CD4-positive, alpha-beta T cell treated with Interferon alpha-2 for 1 hour (primary cell): ENCODE data around the gene RMC1.
"Not testable (repeated sequence)": the region's sequence is repeated elsewhere in the genome, so short reads cannot be mapped to it uniquely, and the experiment has no call there.

Source experiments
- DNase-seq, 2 donors: peaks; one replicate each; pipeline ENCODE4 v3.0.0-alpha.2; 2020 to 2022

RMC1 gene

DNA sequence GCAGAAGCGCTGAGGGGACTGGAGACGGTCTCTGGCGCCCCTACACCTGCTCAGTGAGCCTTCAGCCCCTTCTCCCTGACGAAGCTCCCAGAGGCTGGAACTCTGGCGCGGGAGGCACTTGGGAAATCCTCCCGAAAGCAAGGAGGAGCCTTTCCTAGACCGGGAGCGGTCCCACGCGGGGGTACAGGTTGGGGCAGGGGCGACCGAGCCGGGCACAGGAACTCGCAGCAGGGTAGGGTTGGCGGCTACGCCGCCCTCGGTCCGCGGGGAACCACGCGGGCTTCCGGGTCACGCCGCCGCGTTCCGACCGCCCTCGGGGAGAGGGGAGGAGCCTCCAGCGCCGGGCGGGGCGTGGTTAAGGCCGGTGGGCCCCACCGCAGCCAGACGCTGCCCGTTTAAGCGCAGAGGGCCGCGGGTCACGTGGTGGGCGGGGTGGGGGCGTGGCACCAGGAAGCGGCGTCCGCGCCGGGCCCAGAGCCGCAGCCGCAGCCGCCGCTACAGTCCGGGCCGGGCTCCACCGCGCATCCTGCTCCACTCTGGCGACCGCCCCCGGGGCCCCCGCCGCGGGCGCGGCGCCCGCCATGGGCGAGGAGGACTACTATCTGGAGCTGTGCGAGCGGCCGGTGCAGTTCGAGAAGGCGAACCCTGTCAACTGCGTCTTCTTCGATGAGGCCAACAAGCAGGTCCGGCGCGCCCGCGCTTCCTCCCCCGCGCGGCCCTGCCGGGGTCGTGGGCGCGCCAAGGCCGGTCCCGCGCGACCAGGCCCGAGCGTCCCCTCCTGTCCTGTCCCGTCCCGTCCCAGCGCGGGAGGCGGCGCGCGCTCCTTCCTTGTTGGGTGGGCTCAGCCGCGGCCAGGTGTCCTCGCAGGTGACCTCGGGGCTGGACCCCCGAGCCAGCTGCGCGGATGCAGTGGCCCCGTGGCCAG lies at the start of gene RMC1:
Gene RMC1, plus strand, starts transcription at position 474 of the 925 bp plus-strand sequence. Its CDS starts 108 bp downstream, at position 582.
- DNase-seq: peak; percentile 94 to 97

DNA sequence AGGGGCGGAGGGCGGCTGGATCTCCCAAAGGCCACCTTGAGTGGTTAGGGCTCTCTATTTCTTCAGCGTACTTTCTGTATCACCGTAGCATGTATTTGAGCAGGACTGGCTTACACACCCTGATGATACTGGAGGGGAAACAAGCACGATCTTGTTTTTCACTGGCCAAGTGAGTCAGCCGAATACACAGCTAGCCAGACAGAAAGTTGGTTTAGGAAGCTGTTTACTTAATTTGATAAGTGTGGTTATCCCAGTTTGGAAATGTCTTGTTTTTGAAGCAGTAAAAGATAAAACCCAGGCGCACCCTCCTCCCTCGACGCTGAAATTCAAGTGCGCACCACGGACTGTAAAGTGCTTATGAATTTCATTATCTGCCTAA lies 49.6 kb upstream of the RMC1 start:
- no peak for DNase-seq

DNA sequence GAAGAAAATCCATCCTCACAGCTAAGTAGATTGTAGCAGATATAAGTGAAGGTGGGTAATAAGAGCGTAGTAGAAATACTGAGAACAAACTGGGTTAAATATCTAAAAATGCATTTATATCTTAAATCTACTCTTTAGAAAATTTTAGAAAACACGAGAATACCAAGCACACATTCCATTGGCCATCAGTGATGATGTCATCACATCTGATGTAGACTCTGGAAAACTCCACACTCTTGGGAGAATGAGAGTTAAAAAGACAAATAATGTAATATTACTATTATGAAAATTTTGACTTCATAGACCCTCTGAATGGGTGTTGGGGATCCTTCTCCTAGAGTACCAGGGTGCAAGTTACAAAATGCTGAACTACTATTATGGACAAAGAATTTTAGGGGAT lies 46.5 kb upstream of the RMC1 start:
- DNase-seq: no peak

DNA sequence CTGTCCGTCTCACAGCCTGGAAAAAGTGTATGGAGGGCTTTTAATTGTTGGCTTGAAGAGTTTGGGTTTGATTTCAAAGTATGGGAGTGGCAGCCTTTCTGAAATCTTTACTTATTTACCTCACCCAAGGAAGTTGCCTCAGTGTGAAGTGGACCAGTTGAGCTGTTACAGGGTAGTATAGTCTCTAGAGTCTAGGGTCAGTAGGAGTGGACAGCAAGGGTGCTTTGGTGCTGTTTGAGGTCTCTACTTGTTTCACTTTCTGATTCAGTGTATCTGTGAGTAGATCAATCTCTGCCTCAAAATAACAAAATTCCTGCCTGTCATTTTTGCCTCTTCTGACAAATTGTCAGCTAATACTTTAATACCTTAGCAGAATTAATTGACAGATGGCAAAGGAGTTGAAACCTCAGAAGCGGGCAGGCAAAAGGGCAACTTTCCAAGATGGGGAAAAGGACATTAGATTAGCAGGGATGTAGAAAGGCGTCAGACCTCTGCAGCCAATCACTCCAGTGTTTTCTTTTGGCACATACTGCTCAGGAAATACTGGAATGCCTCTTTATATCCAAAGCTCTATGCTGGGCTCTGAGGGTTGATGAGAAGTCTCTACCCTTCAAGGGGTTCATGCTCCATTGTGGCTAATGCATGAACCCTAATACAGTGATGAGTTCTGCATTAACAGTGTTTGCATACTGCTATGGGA lies 44.3 kb upstream of the RMC1 start:
- no peak for DNase-seq

DNA sequence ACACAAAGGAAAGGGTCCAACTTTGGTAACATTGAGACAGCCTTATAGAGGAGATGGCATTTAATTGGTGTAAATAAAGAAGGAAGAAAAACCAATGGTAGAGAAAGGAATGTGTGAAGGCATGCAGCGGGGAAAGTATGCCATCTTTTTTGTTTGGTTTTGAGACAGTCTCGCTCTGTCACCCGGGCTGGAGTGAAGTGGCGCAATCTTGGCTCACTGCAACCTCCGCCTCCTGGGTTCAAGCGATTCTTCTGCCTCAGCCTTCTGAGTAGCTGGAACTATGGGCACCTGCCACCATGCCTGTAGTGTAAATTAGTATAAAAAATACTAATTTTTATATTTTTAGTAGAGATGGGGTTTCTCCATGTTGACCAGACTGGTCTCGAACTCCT lies 43.8 kb upstream of the RMC1 start:
- DNase-seq: no peak

DNA sequence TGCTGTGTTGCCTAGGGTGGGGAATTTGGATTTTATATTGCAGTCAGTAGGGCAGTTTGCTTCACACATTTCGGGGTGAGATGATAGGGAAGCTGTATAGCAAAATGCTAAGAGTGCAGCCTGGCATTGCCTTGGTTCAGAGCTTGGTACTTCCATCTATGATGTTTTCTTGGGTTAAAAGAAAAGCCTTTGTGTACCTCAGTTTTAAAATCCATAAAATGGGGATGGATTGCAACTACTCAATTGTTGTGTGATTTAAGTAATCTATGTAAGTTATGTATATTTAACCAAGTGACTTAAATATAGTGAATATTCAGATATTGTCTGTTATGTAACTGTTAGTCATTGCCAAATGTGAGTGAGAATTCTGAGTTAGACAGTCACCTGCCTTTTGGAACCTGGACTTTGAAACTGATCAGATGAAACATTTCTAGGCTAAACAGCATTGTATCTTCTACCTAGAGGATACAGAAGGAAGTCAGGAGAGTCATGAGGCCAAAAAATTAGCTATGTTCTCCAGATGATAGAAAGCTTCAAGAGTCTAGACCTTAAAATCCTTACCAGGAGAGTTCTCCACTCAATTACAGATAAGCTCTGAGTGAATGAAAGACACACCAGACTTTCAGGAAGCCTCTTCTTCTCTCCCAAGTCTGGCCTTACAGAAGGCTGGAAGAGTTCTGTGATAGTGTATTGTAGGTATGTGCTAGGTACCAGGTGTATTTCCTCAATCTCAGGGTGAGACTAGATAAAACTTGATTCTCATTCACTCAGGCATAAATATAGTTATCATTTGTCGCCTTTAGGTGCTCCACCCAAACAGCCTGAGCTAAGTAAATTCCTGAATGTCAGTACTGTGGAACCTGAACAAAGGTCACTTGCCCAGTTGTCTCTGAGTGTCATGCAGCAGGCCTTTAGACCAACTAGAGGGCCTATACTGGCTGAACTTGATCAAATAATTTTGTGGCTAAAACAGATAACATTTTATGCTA lies 42.7 kb upstream of the RMC1 start:
- no peak for DNase-seq

DNA sequence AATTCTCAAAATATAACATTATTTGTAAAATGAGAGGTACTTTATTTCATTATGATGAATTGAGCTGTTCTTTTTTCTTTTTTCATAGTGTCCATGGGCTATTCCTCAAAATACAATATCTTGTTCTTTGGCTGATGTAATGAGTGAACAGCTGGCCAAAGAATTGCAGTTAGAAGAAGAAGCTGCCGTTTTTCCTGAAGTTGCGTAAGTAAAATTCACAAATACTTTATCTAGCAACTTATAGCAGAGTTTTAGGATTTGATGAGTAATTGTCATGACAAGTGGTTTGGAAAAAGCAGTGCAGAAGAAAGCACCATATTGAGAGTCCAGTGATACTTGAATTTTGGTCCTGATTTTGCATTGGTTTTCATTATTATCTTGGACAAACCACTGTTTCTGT lies 40.4 kb upstream of the RMC1 start:
- no peak for DNase-seq

DNA sequence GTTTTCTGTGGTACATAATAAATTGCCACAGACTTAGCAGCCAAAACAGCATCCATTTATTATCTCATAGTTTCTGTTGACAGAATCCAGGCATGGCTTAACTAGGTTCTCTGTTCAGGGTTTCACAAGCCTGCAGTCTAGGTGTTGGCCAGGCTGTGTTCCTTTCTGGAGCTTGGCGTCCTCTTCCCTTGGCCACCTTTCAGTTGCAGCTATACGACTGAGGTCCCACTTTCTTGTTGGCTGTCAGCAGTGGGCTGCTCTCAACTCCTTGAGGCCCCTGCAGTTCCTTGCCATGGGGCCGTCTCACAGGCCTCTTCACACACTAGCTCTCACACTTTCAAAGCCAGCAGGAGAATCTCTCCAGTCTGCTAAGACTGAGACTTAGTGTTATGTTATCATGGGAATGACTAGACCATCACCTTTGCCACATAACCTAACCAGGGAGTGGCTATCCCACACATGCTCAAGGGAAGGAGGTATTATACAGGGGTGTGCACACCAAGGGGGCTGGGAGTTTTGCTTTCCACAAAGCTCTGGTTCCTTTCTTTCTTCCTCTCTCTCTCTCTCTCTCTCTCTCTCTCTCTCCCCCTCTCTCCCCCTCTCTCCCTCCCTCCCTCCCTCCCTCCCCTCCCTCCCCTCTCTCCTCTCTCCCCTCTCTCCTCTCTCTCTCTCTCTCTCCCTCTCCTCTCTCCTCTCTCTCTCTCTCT lies 34.4 kb upstream of the RMC1 start:
- no peak for DNase-seq

DNA sequence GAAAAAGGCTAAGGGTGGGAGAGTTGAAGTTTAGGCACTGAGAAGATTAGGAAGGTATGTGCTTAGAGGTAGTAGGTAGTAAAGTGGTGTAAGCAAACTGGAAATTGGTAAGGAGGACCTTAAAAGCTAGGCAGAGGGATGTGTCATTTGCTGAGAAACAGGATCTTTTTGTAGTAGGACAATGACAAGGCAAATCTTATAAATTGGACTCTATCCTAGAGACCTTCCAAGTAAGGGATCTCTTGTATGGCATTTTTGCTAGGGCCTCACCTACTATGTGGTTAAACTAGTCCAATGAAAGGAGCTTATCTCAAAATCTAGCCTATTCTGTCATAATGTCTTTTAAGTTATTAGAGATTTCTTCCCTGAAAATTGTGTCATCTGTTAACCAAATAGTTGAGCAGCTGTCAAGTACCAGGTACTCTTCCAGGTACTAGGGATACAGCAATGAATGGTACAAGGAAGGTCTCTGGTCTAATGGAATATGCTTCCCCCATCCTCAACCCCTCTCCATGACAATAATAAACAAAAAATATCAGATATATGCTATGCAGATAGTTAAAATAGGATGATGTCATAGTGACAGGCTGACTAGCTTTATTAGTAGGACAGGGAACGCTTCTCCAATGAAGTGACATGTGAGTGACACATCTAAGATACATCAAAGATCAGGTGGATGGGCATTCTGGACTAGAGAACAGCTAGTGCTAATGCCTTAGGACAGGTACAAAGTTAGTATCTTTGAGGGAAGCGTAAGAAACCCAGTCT lies 32.5 kb upstream of the RMC1 start:
- no peak for DNase-seq

DNA sequence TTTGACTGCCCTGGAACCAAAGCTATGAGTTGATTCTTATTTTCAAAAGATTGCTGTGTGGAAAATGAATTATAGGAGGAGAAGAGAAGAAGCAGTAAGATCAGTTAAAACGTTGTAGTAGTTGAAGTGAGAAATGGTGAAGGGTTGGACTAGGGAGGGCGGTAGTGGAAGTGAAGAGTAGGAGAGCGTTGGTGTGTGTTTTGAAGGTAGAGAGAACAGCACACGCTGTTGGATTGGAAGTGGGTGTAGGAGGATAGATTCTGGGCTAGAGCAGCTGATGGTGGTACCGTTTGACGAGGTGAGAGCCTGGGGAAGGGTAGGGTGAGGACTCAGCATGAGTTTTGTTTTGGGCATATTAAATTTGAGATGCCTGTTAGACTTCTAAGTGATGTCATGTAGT lies 31.8 kb upstream of the RMC1 start:
- no peak for DNase-seq

DNA sequence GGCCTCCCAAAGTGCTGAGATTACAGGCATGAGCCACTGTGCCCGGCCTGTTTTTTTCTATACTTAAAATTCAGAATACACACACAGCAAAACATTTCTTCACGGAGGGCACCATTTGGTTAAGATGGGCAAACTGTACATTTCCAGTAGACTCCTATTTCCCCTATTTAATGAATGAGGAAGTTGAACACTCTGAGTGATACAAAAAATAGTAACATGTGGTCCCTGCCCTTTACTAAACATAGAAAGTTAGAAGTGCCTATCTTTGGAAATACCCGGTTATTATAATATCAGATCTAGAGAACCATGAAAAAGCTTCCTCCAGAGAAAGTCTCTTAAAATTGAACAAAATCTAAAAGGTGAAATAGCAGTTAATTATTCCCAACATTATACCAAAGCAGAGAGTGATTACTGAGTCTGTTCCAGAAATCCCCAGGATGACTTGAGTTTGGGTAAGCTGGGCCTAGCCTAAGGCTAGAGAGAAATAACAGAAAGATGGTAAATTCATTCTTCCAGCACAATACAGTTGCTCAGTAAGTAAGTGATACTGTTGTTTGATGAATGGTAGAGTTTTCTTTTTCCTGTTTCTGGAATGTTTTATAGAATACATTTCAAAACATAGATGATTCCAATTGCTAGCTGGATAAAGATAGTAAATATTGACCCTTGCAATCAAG lies 23.3 kb upstream of the RMC1 start:
- DNase-seq: no peak

DNA sequence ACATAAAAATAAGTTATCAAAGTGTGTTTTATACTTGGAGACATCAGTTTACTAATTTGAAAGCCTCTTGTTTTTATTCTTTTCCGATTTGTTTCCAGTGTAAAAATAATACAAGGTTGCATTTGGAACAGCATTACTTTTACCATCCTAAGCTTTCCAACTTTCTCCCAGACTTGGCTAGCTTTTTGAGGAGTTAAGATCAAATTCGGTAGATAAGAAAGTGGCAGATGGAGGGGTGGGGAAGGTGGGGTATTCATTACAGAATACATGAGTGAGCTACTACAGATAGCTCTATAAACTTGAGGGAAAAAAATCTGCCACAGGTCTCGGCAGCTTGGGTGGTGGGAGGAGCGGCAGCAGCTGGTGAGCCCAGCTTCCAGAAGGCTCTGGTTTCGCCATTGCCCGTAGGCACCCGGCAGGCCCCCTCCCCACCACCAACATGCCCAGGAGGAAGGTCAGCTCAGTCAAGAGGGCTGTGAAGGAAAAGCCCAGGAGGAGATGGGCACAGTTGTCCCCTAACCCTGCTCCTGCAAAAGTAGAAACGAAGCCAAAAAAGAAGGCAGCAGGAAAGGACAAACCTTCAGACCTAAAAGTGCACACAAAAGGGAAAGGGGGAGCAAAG lies 18.6 kb upstream of the RMC1 start:
- no peak for DNase-seq

DNA sequence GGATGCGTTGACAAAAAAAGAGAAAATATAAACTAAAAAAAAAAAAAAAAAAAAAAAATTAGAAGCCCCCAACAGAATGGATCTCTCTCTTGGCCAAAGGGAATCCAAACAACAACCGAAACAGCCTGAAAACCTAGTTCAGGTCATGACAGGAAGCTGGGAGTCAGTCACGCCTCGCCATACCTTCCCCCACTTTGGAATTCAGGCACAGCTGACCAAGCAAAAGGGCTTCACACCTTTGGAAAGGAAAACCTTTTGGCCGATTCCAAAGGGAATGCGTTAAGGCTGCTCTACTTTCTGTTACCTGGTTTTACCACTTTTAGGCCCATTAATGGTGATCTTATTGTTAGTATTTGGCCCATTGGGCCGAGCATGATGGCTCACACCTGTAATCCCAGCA lies 17.9 kb upstream of the RMC1 start:
- no peak for DNase-seq

DNA sequence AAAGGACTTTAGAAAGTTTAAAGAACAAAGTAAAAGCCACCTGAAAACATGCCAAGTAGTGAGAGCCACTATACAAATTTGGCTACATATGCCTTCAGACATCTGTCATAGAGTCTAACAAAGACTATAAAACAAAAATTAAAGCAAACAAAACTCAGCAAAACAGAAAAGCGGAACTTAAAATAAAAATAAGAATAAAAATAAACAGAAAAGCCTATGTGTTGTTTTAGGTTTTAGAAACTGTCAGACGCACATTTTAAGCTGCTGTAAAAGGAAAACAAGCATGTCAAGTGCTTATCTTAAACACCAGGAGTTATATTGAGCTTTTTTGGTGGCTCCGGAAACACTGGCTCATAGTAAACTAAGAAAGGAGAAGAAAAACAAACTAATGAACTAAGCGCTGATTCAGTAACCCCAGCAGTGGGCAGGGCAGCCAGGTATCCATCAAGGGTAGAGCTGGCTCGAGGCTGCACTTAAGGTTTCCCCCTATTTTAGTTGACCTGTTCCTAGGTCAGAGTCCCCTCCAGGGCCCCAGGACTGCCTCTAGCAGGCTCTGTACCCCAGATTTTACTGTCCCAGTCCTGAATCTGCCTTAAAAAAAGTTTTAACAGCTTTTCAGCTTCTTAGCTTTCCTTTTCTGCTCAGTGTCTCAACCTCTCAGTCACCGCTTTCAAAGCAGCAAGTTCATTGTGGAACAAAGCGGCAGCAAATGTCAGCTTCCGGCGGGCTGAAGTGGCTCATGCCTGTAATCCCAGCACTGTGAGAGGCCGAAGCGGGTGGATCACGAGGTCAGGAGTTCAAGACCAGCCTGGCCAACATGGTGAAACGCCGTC lies 15.4 kb upstream of the RMC1 start:
- peak; percentile 54 to 66 for DNase-seq

DNA sequence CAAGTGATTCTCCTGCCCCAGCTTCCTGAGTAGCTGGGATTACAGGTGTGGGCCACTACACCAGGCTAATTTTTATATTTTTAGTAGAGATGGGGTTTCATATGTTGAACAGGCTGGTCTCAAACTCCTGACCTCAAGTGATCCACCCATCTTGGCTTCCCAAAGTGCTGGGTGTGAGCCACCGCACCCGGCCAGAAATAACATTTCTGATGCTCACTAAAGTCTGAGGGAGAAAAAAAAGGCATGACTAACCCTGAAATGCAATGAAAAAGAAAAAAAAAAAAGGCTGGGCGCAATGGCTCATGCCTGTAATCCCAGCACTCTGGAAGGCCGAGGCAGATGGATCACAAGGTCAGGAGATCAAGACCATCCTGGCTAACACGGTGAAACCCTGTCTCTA lies 13.7 kb upstream of the RMC1 start:
- DNase-seq: not testable (repeated sequence)

DNA sequence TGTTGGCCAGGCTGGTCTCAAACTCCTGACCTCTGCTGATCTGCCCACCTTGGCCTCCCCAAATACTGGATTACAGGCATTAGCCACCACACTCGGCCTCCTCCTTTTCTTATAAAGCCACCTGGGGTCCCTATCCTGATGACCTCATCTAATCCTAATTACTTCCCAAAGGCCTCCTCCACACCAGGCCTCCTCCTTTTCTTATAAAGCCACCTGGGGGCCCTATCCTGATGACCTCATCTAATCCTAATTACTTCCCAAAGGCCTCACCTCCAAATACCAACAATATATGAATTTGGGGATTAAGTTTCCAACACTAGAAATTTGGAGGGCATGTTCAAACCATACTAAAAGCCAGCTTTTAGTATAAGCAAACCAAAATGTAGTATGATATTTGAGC lies 9.7 kb upstream of the RMC1 start:
- DNase-seq: no peak

DNA sequence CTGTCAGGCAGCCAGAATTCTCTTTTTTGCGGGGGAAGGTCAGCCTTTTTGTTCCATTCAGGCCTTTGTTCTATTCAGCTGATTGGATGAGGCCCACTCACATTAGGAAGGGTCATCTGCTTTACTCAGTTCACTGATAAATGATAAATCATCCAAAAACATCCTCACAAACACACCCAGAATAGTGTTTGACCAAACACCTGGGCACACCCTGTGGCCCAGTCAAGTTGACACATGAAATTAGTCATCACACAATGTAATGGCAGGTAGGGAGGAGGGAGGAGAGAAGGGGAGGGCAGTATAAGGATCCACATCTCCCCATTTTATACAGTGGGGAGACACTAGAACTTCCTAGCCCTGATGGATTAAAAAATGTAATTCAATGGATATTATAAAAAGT lies 8.3 kb upstream of the RMC1 start:
- no peak for DNase-seq

DNA sequence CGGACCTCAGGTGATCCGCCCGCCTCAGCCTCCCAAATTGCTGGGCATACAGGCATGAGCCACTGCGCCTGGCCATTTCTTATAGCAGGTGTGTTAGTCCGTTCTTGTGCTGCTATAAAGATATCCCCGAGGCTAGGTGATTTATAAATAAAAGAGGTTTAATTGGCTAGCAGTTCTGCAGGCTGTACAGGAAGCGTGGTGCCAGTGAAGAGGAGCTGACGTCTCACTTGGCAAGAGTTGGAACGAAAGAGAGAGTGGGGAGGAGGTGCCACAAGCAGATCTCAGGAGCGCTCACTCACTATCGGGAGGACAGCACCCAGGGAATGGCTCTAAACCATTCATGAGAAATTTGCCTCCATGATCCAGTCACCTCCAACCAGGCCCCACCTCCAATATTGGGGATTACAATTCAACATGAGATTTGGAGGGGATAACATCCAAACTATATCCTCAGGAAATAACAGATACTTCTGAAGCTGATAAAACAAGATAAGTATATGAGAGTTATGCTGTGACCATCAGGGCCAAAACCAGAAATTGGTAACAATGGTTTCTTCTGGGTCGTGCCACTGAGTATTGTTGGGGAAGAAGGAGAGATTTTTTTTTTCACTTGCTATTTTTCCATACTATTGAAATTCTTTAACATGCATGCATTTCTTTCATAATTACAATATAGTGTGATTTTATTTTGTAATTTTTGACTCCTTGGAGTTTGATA lies 7.4 kb upstream of the RMC1 start:
- no peak for DNase-seq

DNA sequence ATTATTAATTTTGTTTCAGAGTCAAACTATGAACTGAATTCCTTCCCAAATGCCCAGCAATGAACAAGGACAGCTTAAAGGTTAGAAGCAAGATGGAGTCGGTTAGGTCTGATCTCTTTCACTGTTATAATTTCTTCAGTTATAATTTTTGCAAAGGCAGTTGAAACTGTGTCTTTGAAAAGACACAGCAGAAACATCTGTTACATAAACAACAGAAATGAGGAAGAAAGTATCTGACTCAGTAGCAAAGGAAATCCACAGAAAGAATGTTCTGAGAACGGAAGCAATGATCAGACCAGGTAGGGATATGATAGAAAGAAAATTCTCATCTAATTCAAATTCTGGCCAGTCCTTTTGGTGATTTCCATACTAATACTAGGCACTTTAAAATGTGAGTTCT lies 5.2 kb upstream of the RMC1 start:
- no peak for DNase-seq
